Bronchial epithelial cell (primary cell): Measurements from ENCODE around the gene ITPRIP. TPM values are rescaled to one million over a fixed set of nuclear protein-coding genes. Genes with fewer than 3 reads are reported as not detected.

ENCODE experiments used
- DNase-seq: peaks from one replicate; pipeline ENCODE4 v3.0.0-alpha.2; 2010; ENCODE audit warnings: low read depth
- FAIRE-seq: peaks from 2 replicates; lab custom pipeline; 2011; peaks lifted over from hg19 to GRCh38; lab: Jason Lieb, UNC
- H3K27me3 ChIP-seq: 2 replicates; pipeline ENCODE4 v1.5.1; 2011; ENCODE audit warnings: low read length; ENCODE audit not compliant: control insufficient read depth, insufficient read depth
- H3K36me3 ChIP-seq: 2 replicates; pipeline ENCODE4 v1.5.1; 2011; ENCODE audit warnings: low read length; ENCODE audit not compliant: control insufficient read depth, insufficient read depth
- H3K4me3 ChIP-seq: 2 replicates; pipeline ENCODE4 v1.5.1; 2011; ENCODE audit warnings: mild to moderate bottlenecking, low read depth, low read length, control low read depth
- total RNA-seq: library from RNA; depleted of rRNA; stranded (reverse); fragments of >200 nt; gene quantifications from 2 replicates; pipeline ENCODE4 v1.2.1, GENCODE V29; 2014
- TF ChIP-seq, protein P1 (sequence below): IDR thresholded peaks from 2 replicates; pipeline ENCODE4 v1.5.1; 2011; ENCODE audit warnings: mild to moderate bottlenecking, moderate library complexity, low read length, control low read depth, inconsistent platforms; ENCODE audit not compliant: insufficient read depth, severe bottlenecking

The ITPRIP gene
- total RNA-seq, 1 donor from 2014 or later = 12.9 TPM

DNA sequence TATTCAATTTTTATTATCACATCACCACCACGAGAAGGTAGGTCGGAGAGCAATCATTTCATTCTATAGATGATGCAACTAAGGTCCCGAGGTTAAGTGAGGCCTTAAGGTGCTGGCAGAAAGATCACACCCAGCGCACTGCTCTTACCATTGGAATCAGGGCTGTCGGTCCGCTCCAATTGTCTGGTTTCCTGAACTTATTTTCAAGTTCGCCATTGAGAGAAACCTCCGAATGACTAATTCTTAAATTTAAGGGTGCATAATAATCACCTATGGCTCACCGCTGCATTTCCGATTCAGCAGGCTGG is 69.9 kb downstream of the ITPRIP start:
- H3K36me3 ChIP-seq = peaks cover 4% of the 10 kb centered on the region
- DNase-seq (peak; percentile 35), FAIRE-seq (no peak)
- H3K27me3 ChIP-seq = no peaks in the 10 kb centered on the region
- peak overlapping the region; percentile 92 for H3K4me3 ChIP-seq
- TF ChIP-seq, protein P1, sequence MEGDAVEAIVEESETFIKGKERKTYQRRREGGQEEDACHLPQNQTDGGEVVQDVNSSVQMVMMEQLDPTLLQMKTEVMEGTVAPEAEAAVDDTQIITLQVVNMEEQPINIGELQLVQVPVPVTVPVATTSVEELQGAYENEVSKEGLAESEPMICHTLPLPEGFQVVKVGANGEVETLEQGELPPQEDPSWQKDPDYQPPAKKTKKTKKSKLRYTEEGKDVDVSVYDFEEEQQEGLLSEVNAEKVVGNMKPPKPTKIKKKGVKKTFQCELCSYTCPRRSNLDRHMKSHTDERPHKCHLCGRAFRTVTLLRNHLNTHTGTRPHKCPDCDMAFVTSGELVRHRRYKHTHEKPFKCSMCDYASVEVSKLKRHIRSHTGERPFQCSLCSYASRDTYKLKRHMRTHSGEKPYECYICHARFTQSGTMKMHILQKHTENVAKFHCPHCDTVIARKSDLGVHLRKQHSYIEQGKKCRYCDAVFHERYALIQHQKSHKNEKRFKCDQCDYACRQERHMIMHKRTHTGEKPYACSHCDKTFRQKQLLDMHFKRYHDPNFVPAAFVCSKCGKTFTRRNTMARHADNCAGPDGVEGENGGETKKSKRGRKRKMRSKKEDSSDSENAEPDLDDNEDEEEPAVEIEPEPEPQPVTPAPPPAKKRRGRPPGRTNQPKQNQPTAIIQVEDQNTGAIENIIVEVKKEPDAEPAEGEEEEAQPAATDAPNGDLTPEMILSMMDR = no peak

DNA sequence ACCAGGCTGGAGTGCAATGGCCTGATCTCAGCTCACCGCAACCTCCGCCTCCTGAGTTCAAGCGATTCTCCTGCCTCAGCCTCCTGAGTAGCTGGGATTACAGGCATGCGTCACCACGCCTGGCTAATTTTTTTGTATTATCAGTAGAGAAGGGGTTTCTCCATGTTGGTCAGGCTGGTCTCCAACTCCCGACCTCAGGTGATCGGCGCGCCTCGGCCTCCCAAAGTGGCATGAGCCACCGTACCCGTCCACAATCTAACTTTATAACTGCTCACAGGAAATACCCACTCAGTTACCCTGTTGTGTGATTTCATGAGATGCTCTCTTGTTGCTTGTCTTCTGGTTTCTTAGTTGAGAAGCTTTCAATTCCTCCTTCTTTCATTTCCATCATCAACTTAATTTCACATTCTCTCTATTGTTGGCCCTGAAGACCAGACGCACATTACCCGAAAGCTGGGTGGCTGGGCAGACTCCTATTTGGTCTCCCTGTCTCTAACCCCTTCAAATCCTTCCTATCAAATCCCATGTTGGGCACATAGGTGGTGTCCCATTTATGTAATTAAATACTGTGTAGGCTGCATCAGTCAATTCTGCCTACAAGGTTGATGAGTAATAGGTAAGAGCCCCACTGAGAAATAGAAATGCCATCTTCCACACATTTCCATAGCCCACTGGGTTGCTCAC is 70.4 kb downstream of the ITPRIP start:
- FAIRE-seq = no peak
- TF ChIP-seq, protein P1 = no peak
- Histone ChIP-seq H3K27me3 (no peaks in the 10 kb centered on the region), H3K36me3 (peaks cover 4% of the 10 kb centered on the region), H3K4me3 (peak overlapping the region; percentile 92)
- DNase-seq = peak; percentile 28

DNA sequence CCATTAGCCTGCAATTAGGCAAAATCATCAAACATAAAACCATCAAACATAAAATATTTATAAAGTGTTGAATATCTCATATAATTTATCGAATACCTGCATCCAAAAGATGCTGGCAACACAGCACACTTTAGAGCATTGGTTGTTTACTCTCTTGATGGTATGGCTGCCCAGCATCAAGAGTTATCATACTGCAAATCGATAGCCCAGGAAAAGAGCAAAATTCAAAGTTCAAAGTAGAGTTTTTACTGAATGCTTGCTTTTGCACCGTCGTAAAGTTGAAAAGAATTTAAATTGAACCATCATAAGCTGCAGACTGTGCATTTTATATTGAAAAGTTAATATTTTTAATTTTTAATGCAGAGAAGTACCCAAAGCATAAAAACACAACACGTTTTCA is 73.5 kb downstream of the ITPRIP start:
- TF ChIP-seq, protein P1 = no peak
- no peak for FAIRE-seq
- no peak for DNase-seq
- H3K4me3 ChIP-seq = no peak overlapping the region
- H3K27me3 ChIP-seq = no peaks in the 10 kb centered on the region
- peaks cover 14% of the 10 kb centered on the region for H3K36me3 ChIP-seq

DNA sequence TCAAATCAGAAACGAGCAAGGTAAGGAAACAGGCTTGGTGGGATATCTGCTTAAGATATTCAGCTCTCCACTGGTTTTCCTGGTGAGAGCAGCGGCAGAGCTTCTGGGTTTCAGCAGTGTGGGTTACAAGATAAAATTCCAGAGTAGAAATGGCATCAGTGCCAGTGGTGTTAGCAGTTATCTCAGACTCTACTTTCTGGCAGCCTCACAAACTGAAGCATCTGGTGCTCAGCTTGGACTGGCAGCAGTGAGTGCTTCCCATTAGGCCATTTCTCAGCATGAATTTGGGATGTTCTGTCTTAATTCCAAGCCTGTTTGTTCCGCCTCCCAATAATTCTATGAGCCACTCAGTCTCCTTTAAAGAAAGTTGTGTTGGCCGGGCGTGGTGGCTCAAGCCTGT is 76.2 kb downstream of the ITPRIP start:
- FAIRE-seq (no peak), DNase-seq (no peak)
- TF ChIP-seq, protein P1 = no peak
- H3K27me3 ChIP-seq = no peaks in the 10 kb centered on the region
- H3K4me3 ChIP-seq = no peak overlapping the region
- H3K36me3 ChIP-seq = peaks cover 13% of the 10 kb centered on the region

- peaks cover 13% of the 10 kb centered on the region for H3K36me3 ChIP-seq
Measured at GRCh38 chr10:104260775-104261115, 77.5 kb downstream of the ITPRIP start.

More at GRCh38 chr10:104260775-104261115, 77.5 kb downstream of the ITPRIP start:
- no peak for FAIRE-seq
- Histone ChIP-seq H3K4me3 (no peak overlapping the region), H3K27me3 (no peaks in the 10 kb centered on the region)
- TF ChIP-seq, protein P1 = no peak
- peak; percentile 86 for DNase-seq
